Upper lobe of left lung (tissue), 4 donors: ENCODE data around the gene TRMT61A.

ENCODE experiments used
- CTCF ChIP-seq, 6 experiments: fragments of 450-650 bp in 4 of 6; fragments of 200-600 bp in 2 of 6; sonication (generic) in 2 of 6; IDR thresholded peaks; one replicate each; pipeline ENCODE4 v1.5.1; 2016 to 2019; ENCODE audit warnings: antibody characterized with exemption in 6 of 6
- EP300 ChIP-seq, 4 donors: sonication (generic); formaldehyde crosslinking; IDR thresholded peaks; one replicate each; pipeline ENCODE4 v1.5.1; 2017; ENCODE audit warnings: antibody characterized with exemption in 4 of 4, control low read depth in 2 of 4
- POLR2A ChIP-seq, 4 donors: fragments of 450-650 bp; IDR thresholded peaks; one replicate each; pipeline ENCODE4 v1.5.1; 2016 to 2017; ENCODE audit warnings: antibody characterized with exemption in 4 of 4, mild to moderate bottlenecking in 2 of 4
- POLR2AphosphoS5 ChIP-seq, 2 donors: sonication (generic); formaldehyde crosslinking; IDR thresholded peaks; one replicate each; pipeline ENCODE4 v1.5.1; 2017; ENCODE audit warnings: antibody characterized with exemption in 2 of 2

DNA sequence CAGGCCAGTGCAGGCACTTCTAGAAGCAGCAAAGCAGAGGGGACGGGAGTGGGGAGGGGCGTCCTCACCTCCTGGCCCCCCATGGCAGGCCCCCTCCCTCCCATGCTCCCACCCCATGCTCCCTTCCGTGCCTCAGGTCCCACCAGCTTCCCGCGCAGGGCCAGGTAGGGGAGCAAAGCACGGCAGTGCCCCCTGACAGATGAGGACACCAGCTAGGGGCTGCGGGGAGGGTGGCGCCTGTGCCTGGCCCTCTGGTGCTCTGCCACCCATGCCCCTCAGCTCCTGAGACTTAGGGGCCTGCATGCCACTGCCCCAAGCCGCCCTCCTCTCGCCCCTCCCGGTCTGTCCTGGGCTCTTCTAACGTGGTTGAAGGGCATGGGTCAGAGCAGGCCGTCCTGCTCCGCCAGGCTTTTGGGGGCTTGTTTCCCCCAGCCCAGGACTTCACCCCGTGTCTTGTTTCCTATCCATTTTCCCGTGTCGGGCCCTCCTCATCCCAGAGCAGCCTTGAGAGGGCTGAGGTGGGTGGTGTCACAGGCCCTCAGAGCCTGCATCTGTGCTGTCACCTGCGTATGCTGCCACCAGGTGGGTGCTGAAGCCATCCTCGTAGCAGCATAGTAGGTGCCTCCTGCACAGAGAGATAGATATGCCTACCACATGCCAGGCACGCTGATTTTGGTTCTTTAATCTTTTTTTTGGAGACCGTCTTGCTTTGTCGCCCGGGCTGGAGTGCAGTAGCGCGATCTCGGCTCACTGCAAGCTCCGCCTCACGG is 10.2 kb downstream of the TRMT61A start:
- TF ChIP-seq CTCF (IDR thresholded peaks at IDR 0.05): peak in 1 of 6 experiments; percentile 14
- TF ChIP-seq POLR2A (IDR thresholded peaks at IDR 0.05): no peak
- TF ChIP-seq POLR2AphosphoS5 (IDR thresholded peaks at IDR 0.05): no peak
- TF ChIP-seq EP300 (IDR thresholded peaks at IDR 0.05): no peak
